Testis (tissue), 5 donors: ENCODE results near the gene ENTREP3. TPM values are rescaled to one million over a fixed set of nuclear protein-coding genes. Genes with fewer than 3 reads are reported as not detected.

Source experiments
- DNase-seq: peaks from one replicate; pipeline ENCODE4 v3.0.0-alpha.2; 2019
- H3K27ac ChIP-seq, 2 donors: fragments of 200-600 bp; sonication (generic); one replicate each; pipeline ENCODE4 v1.5.1; 2019
- H3K27me3 ChIP-seq: fragments of 200-600 bp; sonication (generic); one replicate; pipeline ENCODE4 v1.5.1; 2019
- H3K36me3 ChIP-seq: fragments of 200-600 bp; sonication (generic); one replicate; pipeline ENCODE4 v1.5.1; 2017; ENCODE audit warnings: low read depth; ENCODE audit errors: missing control alignments
- H3K4me1 ChIP-seq: fragments of 200-600 bp; sonication (generic); one replicate; pipeline ENCODE4 v1.5.1; 2019
- H3K4me3 ChIP-seq, 2 donors: fragments of 200-600 bp; sonication (generic); one replicate each; pipeline ENCODE4 v1.5.1; 2017 to 2019
- H3K9me3 ChIP-seq: fragments of 200-600 bp; sonication (generic); one replicate; pipeline ENCODE4 v1.5.1; 2017
- POLR2A ChIP-seq: fragments of 450-650 bp; IDR thresholded peaks from one replicate; pipeline ENCODE4 v1.6.1; 2017; ENCODE audit warnings: antibody characterized with exemption, mild to moderate bottlenecking, moderate library complexity
- WGBS, 2 donors: methylation state at CpG; one replicate each; pipeline ENCODE4 v1.1.5; 2018; 5-methylcytosine and 5-hydroxymethylcytosine counted together
- intact Hi-C: fragments of 100-400 bp; cut with DNase I; formaldehyde crosslinking; loops from one replicate; pipeline ENCODE4 v1.15.1; 2023; ENCODE audit warnings: low total_unique reads
- long read RNA-seq, 2 donors: transcript quantifications; one replicate each; lab custom pipeline, GENCODE V29; 2026
- polyA plus RNA-seq: library from polyadenylated mRNA; stranded (reverse); fragments of 350-450 nt; fragmentation: Illumina TruSeq; extraction: RNeasy Lipid Tissue Mini Kit (QIAGEN cat#74804); gene quantifications from one replicate; pipeline ENCODE4 v1.2.3, GENCODE V29; 2014; ENCODE audit warnings: low read depth, low replicate concordance; ENCODE audit not compliant: insufficient read depth
- total RNA-seq, 2 donors: library from RNA; depleted of rRNA; stranded (reverse); fragments of >200 nt; gene quantifications; one replicate each; pipeline ENCODE4 v1.2.3, GENCODE V29; 2016
- TF ChIP-seq, protein P1 (sequence below), 3 experiments: fragments of 450-650 bp in 2 of 3; fragments of 200-600 bp in 1 of 3; sonication (generic) in 1 of 3; IDR thresholded peaks; one replicate each; pipeline ENCODE4 v1.5.1; 2016 to 2019; ENCODE audit warnings: antibody characterized with exemption in 3 of 3, mild to moderate bottlenecking in 2 of 3, moderate library complexity in 1 of 3

Gene ENTREP3, protein sequence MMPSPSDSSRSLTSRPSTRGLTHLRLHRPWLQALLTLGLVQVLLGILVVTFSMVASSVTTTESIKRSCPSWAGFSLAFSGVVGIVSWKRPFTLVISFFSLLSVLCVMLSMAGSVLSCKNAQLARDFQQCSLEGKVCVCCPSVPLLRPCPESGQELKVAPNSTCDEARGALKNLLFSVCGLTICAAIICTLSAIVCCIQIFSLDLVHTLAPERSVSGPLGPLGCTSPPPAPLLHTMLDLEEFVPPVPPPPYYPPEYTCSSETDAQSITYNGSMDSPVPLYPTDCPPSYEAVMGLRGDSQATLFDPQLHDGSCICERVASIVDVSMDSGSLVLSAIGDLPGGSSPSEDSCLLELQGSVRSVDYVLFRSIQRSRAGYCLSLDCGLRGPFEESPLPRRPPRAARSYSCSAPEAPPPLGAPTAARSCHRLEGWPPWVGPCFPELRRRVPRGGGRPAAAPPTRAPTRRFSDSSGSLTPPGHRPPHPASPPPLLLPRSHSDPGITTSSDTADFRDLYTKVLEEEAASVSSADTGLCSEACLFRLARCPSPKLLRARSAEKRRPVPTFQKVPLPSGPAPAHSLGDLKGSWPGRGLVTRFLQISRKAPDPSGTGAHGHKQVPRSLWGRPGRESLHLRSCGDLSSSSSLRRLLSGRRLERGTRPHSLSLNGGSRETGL
- total RNA-seq: 10 to 100 TPM; 14.3 to 15.8 TPM
- polyA plus RNA-seq: 27.9 TPM
- long read RNA-seq, donor 1, partial matches to known transcripts: 5 of 5 reads
- long read RNA-seq, donor 1, other reads (novel, unspliced or antisense): 0 of 5 reads
- long read RNA-seq, donor 2, partial matches to known transcripts: 0 of 5 reads
- long read RNA-seq, donor 2, other reads (novel, unspliced or antisense): 0 of 5 reads

- peaks cover 40% of the 10 kb centered on the region for H3K4me1 ChIP-seq
- no peaks in the 10 kb centered on the region for H3K9me3 ChIP-seq
- WGBS, 2 donors: 0 to 1% methylated on average over 46 to 48 of the region's 54 CpGs
- peak within 1 kb of the TSS; percentile 85 to 86 for H3K4me3 ChIP-seq
- intact Hi-C loops: loop anchor here (10.0 kb wide), 2 partner anchors 69 to 339 kb away; partner anchors contain the start of gene RUSC1
- H3K36me3 ChIP-seq: no peaks in the 10 kb centered on the region
- DNase-seq: peak; percentile 93
- TF ChIP-seq, protein P1, sequence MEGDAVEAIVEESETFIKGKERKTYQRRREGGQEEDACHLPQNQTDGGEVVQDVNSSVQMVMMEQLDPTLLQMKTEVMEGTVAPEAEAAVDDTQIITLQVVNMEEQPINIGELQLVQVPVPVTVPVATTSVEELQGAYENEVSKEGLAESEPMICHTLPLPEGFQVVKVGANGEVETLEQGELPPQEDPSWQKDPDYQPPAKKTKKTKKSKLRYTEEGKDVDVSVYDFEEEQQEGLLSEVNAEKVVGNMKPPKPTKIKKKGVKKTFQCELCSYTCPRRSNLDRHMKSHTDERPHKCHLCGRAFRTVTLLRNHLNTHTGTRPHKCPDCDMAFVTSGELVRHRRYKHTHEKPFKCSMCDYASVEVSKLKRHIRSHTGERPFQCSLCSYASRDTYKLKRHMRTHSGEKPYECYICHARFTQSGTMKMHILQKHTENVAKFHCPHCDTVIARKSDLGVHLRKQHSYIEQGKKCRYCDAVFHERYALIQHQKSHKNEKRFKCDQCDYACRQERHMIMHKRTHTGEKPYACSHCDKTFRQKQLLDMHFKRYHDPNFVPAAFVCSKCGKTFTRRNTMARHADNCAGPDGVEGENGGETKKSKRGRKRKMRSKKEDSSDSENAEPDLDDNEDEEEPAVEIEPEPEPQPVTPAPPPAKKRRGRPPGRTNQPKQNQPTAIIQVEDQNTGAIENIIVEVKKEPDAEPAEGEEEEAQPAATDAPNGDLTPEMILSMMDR (IDR thresholded peaks at IDR 0.05): peak in 1 of 3 experiments; percentile 1
- TF ChIP-seq POLR2A: no peak
- H3K27me3 ChIP-seq: no peaks in the 10 kb centered on the region
- peak within 1 kb of the TSS; percentile 88 to 96 for H3K27ac ChIP-seq
Observed at GRCh38 chr1:155255243-155256007, at the start of gene ENTREP3. Gene ENTREP3 (minus strand): TSS chr1:155255483. CDS start chr1:155254877, 606 bp downstream.

DNA sequence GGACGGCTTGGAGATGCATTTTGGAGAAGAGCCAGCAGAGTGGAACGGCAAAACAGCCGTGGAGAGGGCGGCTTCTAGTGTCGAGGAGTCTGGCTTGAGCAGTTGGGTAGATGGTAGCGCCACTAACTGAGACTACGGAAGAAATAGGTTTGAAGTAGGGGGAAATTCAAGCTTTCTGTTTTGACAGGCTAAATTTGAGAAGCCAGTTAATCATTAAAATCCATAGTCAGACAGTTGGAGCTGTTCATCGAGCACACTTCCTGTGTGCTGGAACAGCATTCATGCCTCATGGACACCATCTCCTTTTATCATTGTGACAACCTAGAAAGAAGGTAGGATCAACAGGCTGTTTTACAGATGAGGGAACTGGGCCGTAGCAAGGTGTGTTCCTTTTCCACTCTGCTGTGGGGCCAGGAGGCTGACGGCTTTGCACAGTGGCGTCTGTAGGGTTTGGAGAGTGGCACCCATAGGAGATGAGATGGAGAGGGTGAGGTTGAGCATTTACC is 49.3 kb upstream of the ENTREP3 start:
- Histone ChIP-seq H3K9me3 (no peaks in the 10 kb centered on the region), H3K4me1 (peaks cover 6% of the 10 kb centered on the region), H3K27ac (no peak overlapping the region), H3K36me3 (no peaks in the 10 kb centered on the region), H3K27me3 (no peaks in the 10 kb centered on the region), H3K4me3 (no peak overlapping the region)
- no peak for TF ChIP-seq POLR2A
- TF ChIP-seq, protein P1 (IDR thresholded peaks at IDR 0.05): no peak
- WGBS, 2 donors: 81 to 85% methylated on average over 11 of the region's 11 CpGs
- no peak for DNase-seq
- intact Hi-C loops: no loop called here

- DNase-seq: no peak
- H3K27me3 ChIP-seq: no peaks in the 10 kb centered on the region
- 82 to 83% methylated on average over 5 of the region's 5 CpGs for WGBS, 2 donors
- H3K4me3 ChIP-seq: no peak within 1 kb of the TSS
- H3K27ac ChIP-seq: no peak within 1 kb of the TSS
- H3K36me3 ChIP-seq: no peaks in the 10 kb centered on the region
- no peaks in the 10 kb centered on the region for H3K4me1 ChIP-seq
- TF ChIP-seq, protein P1 (IDR thresholded peaks at IDR 0.05): no peak
- no peak for TF ChIP-seq POLR2A
- intact Hi-C loops: no loop called here
- no peaks in the 10 kb centered on the region for H3K9me3 ChIP-seq
Observed at GRCh38 chr1:155301342-155301841, 46.1 kb upstream of the ENTREP3 start, which contains the start of gene PKLR. Gene PKLR (minus strand): TSS chr1:155301438. CDS start chr1:155301395, 43 bp downstream.
